GM23248 (cell line): ENCODE measurements around the gene IL32. TPM values are rescaled to one million over a fixed set of nuclear protein-coding genes. Genes with fewer than 3 reads are reported as not detected.

Experiments used
- DNase-seq: peaks from one replicate; pipeline ENCODE4 v3.0.0-alpha.2; 2015
- H2AFZ ChIP-seq: fragments of 200-600 bp; sonication (generic); 2 replicates; pipeline ENCODE4 v1.6.1; 2016; ENCODE audit warnings: antibody characterized with exemption
- H3F3A ChIP-seq: fragments of 200-600 bp; sonication (generic); 2 replicates; pipeline ENCODE4 v1.6.1; 2016; ENCODE audit warnings: mild to moderate bottlenecking, antibody characterized with exemption, mixed run types; ENCODE audit not compliant: insufficient read depth
- H3K27ac ChIP-seq: fragments of 200-600 bp; sonication (generic); 2 replicates; pipeline ENCODE4 v1.5.1; 2016; ENCODE audit warnings: mild to moderate bottlenecking
- H3K27me3 ChIP-seq: fragments of 200-600 bp; sonication (generic); replicated peaks from 2 replicates; pipeline ENCODE4 v1.6.1; 2016; ENCODE audit warnings: mild to moderate bottlenecking; ENCODE audit not compliant: insufficient read depth
- H3K36me3 ChIP-seq: fragments of 200-600 bp; sonication (generic); 2 replicates; pipeline ENCODE4 v1.6.1; 2016; ENCODE audit warnings: low read depth, mild to moderate bottlenecking
- H3K4me1 ChIP-seq: fragments of 200-600 bp; sonication (generic); 2 replicates; pipeline ENCODE4 v1.6.1; 2016; ENCODE audit warnings: mild to moderate bottlenecking; ENCODE audit not compliant: insufficient read depth
- H3K4me2 ChIP-seq: fragments of 200-600 bp; sonication (generic); one replicate; pipeline ENCODE4 v1.6.1; 2016; ENCODE audit warnings: mild to moderate bottlenecking; ENCODE audit not compliant: unreplicated experiment
- H3K4me3 ChIP-seq: fragments of 200-600 bp; sonication (generic); 2 replicates; pipeline ENCODE4 v1.5.1; 2016; ENCODE audit warnings: mild to moderate bottlenecking
- H3K79me2 ChIP-seq: fragments of 200-600 bp; sonication (generic); 2 replicates; pipeline ENCODE4 v1.6.1; 2016; ENCODE audit warnings: mild to moderate bottlenecking; ENCODE audit not compliant: insufficient read depth
- H3K9ac ChIP-seq: fragments of 200-600 bp; sonication (generic); 2 replicates; pipeline ENCODE4 v1.6.1; 2016; ENCODE audit warnings: mild to moderate bottlenecking
- H3K9me2 ChIP-seq: fragments of 200-600 bp; sonication (generic); 2 replicates; pipeline ENCODE4 v1.6.1; 2016; ENCODE audit warnings: mixed run types, mild to moderate bottlenecking, moderate library complexity; ENCODE audit not compliant: insufficient read depth
- H3K9me3 ChIP-seq: fragments of 200-600 bp; sonication (generic); one replicate; pipeline ENCODE4 v1.6.1; 2017; ENCODE audit warnings: low read depth
- H4K20me1 ChIP-seq: fragments of 200-600 bp; sonication (generic); 2 replicates; pipeline ENCODE4 v1.6.0; 2016; ENCODE audit not compliant: insufficient read depth
- EZH2 ChIP-seq: fragments of 200-600 bp; sonication (generic); IDR thresholded peaks from 2 replicates; pipeline ENCODE4 v1.6.1; 2018; ENCODE audit warnings: antibody characterized with exemption, mild to moderate bottlenecking; ENCODE audit not compliant: insufficient read depth, poor library complexity, severe bottlenecking
- EZH2phosphoT487 ChIP-seq: fragments of 200-600 bp; sonication (generic); IDR thresholded peaks from 2 replicates; pipeline ENCODE4 v1.6.1; 2018; ENCODE audit warnings: antibody characterized with exemption, moderate library complexity, mild to moderate bottlenecking, low read depth; ENCODE audit not compliant: insufficient read depth
- WGBS, 2 experiments: methylation state at CpG; one replicate each; pipeline ENCODE4 v1.1.6; 2015 to 2017; ENCODE audit warnings: low lambda C conversion rate in 2 of 2, low coverage in 1 of 2; ENCODE audit errors: missing lambda C conversion rate in 2 of 2; 5-methylcytosine and 5-hydroxymethylcytosine counted together
- in situ Hi-C: fragments of 300-500 bp; cut with MboI; formaldehyde crosslinking; loops from 2 replicates; pipeline ENCODE4 v1.15.0; 2020
- polyA plus RNA-seq: library from polyadenylated mRNA; unstranded; fragments of >200 nt; fragmentation: Nextera tagmentation; extraction: Ambion mirVana; gene quantifications from 2 replicates; pipeline ENCODE4 v1.2.1, GENCODE V29; 2016
- total RNA-seq: library from RNA; depleted of rRNA; stranded (reverse); fragments of >200 nt; shearing (Covaris generic); gene quantifications from 2 replicates; pipeline ENCODE4 v1.2.3, GENCODE V29; 2014

IL32 gene
- total and polyA plus RNA-seq, 2 experiments from 2014 or later = 0.76 to 1.0 TPM

DNA sequence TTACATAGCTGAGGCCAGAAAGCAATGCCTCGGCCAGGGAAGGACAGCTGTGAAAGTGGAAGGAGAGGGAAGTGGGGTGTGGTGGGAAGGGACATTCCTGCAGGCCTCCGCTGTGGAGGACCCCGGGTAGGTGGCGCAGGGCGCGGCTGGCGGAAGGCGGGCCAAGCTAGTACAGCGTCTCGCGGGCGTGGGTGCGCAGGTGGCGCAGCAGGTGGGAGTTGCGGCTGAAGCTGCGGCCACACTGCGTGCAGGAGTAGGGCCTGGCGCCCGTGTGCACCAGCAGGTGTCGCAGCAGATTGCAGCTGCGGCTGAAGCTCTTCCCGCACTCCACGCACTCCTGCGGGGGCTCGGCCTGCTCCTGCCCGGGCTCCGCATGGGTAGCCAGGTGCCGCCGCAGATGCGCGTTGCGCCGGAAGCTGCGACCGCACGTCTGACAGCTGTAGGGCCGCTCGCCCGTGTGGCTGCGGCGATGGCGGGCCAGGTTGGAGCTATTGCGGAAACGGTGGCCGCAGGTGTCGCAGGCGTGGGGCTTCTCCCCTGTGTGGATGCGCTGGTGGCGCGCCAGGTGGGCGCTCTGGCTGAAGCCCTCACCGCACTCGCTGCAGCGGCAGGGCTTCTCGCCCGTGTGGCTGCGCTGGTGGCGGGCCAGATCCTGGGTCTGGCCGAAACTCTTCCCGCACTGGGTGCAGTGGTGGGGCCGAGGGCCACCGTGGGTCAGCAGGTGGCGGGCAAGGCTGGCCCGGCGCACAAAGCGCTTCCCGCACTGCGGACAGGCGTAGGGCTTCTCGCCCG, 23.7 kb downstream of the IL32 start:
- Histone ChIP-seq H3K9me2 (no peaks in the 10 kb centered on the region), H3K9me3 (no peaks in the 10 kb centered on the region), H3K27me3 (peaks cover 14% of the 10 kb centered on the region; the same call in 1 of the 2 replicates), H3K9ac (no peak overlapping the region), H2AFZ (no peak overlapping the region), H3K36me3 (no peaks in the 10 kb centered on the region), H3K4me1 (no peaks in the 10 kb centered on the region), H3K27ac (no peak overlapping the region), H4K20me1 (no peaks in the 10 kb centered on the region), H3F3A (no peaks in the 10 kb centered on the region), H3K4me3 (no peak overlapping the region), H3K4me2 (no peak overlapping the region), H3K79me2 (no peaks in the 10 kb centered on the region)
- in situ Hi-C loops = no loop called here
- TF ChIP-seq EZH2phosphoT487 (no peak), EZH2 (no peak)
- 91 to 93% methylated on average over 62 to 71 of the region's 71 CpGs for WGBS, 2 experiments
- no peak for DNase-seq

DNA sequence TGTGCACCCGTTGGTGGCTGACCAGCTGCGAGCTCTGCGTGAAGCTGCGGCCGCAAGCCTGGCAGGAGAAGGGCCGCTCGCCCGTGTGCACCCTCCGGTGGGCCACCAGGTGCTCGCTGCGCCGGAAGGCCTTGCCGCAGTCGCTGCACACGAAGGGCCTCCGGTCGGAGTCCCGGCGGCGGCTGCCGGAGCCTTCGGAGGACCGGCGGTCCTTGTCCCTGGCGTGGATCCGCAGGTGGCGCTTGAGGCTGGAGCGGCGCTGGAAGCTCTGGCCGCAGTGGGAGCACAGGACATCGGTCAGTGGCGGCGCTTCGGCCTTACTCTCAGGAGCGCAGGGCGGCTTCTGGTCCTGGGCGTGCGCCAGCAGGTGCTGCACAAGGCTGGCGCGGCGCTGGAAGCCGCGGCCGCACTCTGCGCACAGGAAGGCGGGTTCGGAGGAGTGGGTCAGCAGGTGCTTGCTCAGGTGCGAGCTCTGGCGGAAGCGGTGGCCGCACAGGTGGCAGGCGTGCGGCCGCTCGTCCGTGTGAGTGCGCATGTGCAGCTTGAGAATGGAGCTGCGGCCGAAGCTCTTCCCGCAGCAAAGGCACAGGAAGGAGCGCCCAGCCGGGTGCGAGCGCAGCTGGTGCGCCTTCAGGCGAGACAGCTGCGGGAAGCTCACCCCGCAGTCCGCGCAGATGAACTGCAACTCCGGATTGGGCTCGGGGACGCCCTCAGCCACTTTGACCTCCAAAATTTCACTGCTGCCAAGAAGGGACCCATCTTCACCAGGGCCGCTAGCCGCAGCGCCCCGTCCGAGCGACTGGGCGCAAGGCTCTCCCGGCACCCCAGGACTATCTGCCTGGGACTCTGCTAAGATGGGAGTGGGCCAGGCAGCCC, 24.5 kb downstream of the IL32 start:
- in situ Hi-C loops = no loop called here
- no peak overlapping the region for H3K27ac ChIP-seq

DNA sequence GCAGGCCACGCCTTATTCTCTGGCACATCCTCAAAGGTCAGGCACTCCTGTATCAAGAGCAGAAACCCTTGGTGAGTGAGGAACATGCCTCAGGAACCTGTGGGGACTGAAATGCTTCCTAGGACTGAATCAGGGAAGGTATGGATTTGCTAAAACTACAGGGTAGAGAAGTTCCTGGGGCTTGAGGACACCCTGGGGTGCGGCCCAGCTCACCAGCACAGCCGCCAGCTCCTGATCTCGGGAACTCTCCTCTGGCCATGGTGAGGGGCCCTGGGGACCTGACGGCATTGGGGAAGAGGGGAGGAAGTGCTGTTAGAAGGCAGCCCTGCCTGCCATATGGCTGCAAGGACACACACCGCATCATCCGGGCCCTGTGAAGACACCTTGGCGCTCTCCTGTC, 26.1 kb downstream of the IL32 start:
- no peaks in the 10 kb centered on the region for H3K9me3 ChIP-seq
- no peaks in the 10 kb centered on the region for H3K79me2 ChIP-seq
- TF ChIP-seq EZH2phosphoT487 = no peak
- H3K27ac ChIP-seq = no peak overlapping the region
- DNase-seq = no peak
- H3F3A ChIP-seq = no peaks in the 10 kb centered on the region
- H2AFZ ChIP-seq = no peak overlapping the region
- no peaks in the 10 kb centered on the region for H4K20me1 ChIP-seq
- WGBS, 2 experiments = 60 to 62% methylated on average over 7 to 8 of the region's 8 CpGs
- no peaks in the 10 kb centered on the region for H3K36me3 ChIP-seq
- H3K4me3 ChIP-seq = no peak overlapping the region
- H3K27me3 ChIP-seq = peaks cover 14% of the 10 kb centered on the region; the same call in 1 of the 2 replicates
- H3K4me2 ChIP-seq = no peak overlapping the region
- in situ Hi-C loops = no loop called here
- H3K9ac ChIP-seq = no peak overlapping the region
- no peaks in the 10 kb centered on the region for H3K4me1 ChIP-seq
- no peaks in the 10 kb centered on the region for H3K9me2 ChIP-seq

More for the DNA sequence above, 24.5 kb downstream of the IL32 start:
- no peaks in the 10 kb centered on the region for H3K79me2 ChIP-seq
- H3K9me2 ChIP-seq = no peaks in the 10 kb centered on the region
- whole genome bisulfite sequencing, 2 experiments = 91 to 93% methylated on average over 71 to 76 of the region's 81 CpGs
- H3K36me3 ChIP-seq = no peaks in the 10 kb centered on the region
- no peak overlapping the region for H3K4me2 ChIP-seq
- H3F3A ChIP-seq = no peaks in the 10 kb centered on the region
- H3K9ac ChIP-seq = no peak overlapping the region
- no peaks in the 10 kb centered on the region for H3K9me3 ChIP-seq
- H3K4me3 ChIP-seq = no peak overlapping the region
- no peak for TF ChIP-seq EZH2
- no peak for TF ChIP-seq EZH2phosphoT487
- no peaks in the 10 kb centered on the region for H4K20me1 ChIP-seq
- no peaks in the 10 kb centered on the region for H3K4me1 ChIP-seq
- peaks cover 14% of the 10 kb centered on the region; the same call in 1 of the 2 replicates for H3K27me3 ChIP-seq
- no peak for DNase-seq
- H2AFZ ChIP-seq = no peak overlapping the region

DNA sequence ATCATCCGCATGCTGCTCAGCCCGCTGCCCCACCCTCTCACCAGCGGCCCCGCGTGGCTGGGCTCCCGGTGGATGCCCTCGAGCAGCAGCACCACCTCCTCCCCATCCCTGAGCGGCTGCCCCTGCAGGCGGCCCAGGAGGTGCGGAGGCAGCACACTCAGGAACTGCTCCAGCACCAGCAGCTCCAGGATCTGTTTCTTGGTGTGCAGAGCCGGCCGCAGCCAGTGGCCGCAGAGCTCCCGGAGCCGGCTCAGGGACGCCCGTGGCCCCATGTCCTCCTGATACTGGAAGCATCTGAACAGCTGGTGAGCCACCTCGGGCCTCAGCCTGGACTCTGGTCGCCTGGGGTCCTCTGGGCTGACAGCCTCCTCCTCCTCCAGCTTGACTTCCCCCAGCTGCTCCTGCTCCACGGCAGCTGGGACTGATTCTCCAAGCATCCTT, 27.1 kb downstream of the IL32 start:
- WGBS, 2 experiments = 44 to 59% methylated on average over 13 to 19 of the region's 20 CpGs
- no peak for TF ChIP-seq EZH2
- no peak for TF ChIP-seq EZH2phosphoT487
- no peak overlapping the region for H3K9ac ChIP-seq
- H3K36me3 ChIP-seq = no peaks in the 10 kb centered on the region
- no peaks in the 10 kb centered on the region for H3K79me2 ChIP-seq
- H3K4me3 ChIP-seq = no peak overlapping the region
- H3K9me3 ChIP-seq = no peaks in the 10 kb centered on the region
- H3K27ac ChIP-seq = no peak overlapping the region
- H3K4me1 ChIP-seq = no peaks in the 10 kb centered on the region
- no peaks in the 10 kb centered on the region for H4K20me1 ChIP-seq
- H2AFZ ChIP-seq = no peak overlapping the region
- H3K27me3 ChIP-seq = peaks cover 14% of the 10 kb centered on the region; the same call in 1 of the 2 replicates
- no peaks in the 10 kb centered on the region for H3K9me2 ChIP-seq
- H3F3A ChIP-seq = no peaks in the 10 kb centered on the region
- no peak for DNase-seq
- in situ Hi-C loops = no loop called here
- no peak overlapping the region for H3K4me2 ChIP-seq
